Spleen (tissue), 7 donors: Measurements from ENCODE around the gene NME8.

ENCODE experiments used
- CTCF ChIP-seq, 11 experiments: fragments of 200-600 bp in 7 of 11; fragments of 450-650 bp in 4 of 11; sonication (generic) in 4 of 11; IDR thresholded peaks in 8 of 11; conservative IDR thresholded peaks in 3 of 11; 1 replicate in 7 of 11; 2 replicates in 4 of 11; pipeline versions ENCODE4 v1.4.0 to v1.8.0; 2016 to 2021; ENCODE audit warnings: antibody characterized with exemption in 11 of 11, inconsistent platforms in 4 of 11, mild to moderate bottlenecking in 1 of 11
- POLR2A ChIP-seq, 3 donors: fragments of 450-650 bp; IDR thresholded peaks; one replicate each; pipeline ENCODE4 v1.5.1; 2017; ENCODE audit warnings: antibody characterized with exemption in 3 of 3, mild to moderate bottlenecking in 1 of 3
- donor health status: DM: no; HTN: no; CAD: no; lungs with moderate emphysema.
- donor health status: DM: no; HTN: no; CAD: no.
- donor health status: DM: no; HTN: no; CAD: no.

DNA sequence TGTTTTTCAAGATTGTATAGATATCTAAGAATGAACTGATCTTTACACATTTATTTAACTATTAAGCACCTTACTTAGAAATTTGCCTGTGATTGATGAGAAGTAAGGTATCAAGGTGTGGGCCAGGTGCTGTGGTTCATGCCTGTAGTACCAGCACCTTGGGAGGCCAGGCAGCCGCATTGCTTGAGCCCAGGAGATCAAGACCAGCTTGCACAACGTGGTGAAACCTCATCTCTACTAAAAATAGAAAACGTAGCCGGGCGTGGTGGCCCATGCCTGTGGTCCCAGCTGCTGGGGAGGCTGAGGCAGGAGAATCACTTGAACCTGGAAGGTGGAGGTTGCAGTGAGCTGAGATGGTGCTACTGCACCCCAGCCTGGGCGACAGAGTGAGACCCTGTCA, 33.7 kb downstream of the NME8 start:
- TF ChIP-seq POLR2A (IDR thresholded peaks at IDR 0.05), result no peak
- TF ChIP-seq CTCF (IDR thresholded peaks at IDR 0.05 in 8 of 11, conservative IDR thresholded peaks at IDR 0.05 in 3 of 11), result no peak
